Activated CD4-positive, alpha-beta T cell treated with anti-CD3 and anti-CD28 coated beads, Interleukin-2, amount 50 U/mL, for 4 hours (primary cell): ENCODE results near the gene ZNF223.
A peak's percentile ranks its signal among the peaks of the same experiment; 100 is the strongest.

ENCODE experiments used
- DNase-seq, 2 experiments: peaks; one replicate each; pipeline ENCODE4 v3.0.0-alpha.2; 2020

The ZNF223 gene

DNA sequence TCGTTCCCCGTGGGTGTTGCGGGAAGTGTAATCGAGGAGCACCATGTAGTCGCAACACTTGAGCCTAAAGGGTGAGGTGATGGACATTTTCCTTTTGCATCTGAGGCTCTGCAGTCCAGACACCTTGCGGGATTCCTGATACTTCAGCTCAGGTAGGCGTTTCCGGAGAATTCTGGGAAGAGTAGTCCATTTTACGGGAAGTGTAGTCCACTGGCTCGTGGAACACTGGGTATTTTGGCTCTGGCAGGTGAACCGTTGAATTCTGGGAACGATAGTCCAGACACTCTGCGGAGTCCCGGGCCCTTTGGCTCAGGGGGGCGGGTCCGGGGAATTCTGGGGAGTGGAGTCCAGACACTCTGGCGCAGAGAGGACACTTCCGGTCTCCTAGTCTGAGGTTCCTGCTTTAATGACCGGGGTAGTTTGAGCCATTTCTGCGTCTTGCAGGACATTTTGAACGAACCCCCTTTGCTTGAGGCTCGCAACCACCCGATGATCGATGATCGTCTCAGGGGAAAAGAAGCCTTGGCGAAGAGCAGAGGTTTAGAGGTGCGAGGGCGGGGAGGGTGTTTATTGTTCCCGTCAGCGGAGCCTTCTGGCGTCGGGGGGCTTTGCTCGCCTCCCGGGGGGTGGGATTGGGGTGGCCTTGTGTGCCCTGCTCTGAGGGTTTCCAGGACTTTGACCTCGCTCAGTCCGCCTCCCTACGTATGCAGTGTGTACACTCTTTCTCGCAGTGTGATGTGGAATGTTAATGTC lies at the start of gene ZNF223:
Gene ZNF223 (plus strand): TSS at position 387 of the 753 bp plus-strand sequence. CDS start 3,141 bp downstream, outside the sequence.
- DNase-seq = peak; percentile 50 to 56

GRCh38 chr19:44002212-44002565 lies 49.6 kb upstream of the ZNF223 start:
- DNase-seq = no peak

DNA sequence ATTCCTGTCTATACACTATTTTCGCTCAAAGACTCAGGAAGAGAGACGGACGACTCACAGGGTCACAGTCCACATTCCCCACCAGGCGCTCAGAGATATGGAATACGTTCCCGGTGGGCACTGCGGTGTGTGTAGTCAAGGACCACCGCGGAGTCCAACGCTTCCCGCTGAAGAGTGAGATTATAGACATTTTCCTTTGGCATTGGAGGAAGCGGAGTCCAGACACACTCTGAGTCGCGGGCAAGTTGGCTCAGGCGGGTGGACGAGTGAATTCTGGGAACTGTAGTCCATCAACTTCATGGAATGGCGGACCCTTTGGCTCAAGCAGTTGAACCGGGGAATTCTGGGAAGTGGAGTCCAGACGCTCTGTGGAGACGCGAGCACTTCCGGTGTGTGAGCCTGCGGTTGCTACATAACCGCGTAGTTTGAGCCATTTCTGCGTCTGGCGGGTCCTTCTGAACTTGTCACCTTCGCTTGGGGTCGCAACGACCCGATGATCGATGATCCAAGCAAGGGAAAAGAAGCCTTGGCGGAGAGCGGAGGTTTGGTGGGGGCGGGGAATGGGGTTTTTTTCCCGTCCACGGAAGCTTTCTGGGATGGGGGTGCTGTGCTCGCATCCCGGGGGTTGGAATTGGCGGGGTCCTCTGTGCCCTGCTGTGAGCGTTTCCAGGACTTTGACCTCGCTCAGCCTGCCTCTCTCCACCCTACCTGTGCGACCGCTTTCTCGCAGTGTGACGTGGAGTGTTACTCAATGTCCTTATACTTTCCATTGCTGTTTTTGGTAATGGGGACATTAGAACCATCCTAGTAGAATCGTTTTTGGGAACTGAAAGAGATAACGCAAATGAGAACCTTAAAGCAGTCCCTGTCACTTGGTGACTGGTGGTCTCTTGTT lies 49.0 kb upstream of the ZNF223 start, which contains the start of gene ZNF230:
Gene ZNF230 (plus strand): TSS at position 392 of the 895 bp plus-strand sequence. CDS start 4,122 bp downstream, outside the sequence.
- DNase-seq = peak; percentile 76

DNA sequence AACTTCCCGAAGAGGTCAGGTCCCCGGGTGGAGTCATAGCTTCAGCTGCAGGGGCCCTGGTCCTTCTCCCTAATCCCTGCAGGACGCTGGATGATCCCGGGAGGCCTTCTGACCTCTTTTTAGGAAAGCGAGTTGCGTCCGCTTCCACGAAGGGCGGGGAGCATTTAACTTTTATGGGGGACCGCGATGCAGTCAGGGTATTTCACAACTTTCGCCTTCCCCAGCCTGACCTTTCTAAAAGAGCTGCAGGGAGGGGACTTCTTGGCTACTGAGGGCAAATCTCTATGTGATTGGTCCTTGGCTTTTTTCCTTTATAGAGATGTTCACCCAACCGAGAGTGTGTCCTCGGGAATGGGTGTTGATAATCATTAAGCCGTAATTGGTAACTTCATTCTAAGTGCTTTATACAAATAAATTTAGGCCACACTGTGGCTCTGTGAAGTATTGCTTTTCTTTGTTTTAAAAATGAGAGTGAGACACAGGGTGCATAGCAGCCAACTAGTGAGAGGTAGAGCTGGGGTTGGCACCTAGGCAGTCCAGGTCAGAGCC lies 48.3 kb upstream of the ZNF223 start:
- DNase-seq = no peak

DNA sequence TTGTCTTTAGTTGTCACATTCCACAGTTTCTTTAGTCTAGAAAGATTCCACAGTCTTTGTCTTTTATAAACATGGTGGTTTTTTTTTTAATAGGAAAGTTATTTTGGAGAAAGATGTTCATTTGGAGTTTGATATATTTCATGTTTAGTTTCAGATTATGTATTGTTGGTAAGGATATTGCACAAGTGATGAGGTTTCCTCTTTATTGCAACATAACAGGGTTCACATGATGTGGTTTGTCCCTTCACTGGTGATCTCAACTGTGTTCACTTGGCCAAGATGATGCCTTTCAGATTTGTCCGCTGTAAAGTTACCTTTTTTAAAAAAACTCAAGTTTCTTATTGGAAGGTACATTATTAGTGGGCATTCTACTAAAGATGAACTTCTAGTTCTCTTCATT lies 45.9 kb upstream of the ZNF223 start:
- no peak for DNase-seq

DNA sequence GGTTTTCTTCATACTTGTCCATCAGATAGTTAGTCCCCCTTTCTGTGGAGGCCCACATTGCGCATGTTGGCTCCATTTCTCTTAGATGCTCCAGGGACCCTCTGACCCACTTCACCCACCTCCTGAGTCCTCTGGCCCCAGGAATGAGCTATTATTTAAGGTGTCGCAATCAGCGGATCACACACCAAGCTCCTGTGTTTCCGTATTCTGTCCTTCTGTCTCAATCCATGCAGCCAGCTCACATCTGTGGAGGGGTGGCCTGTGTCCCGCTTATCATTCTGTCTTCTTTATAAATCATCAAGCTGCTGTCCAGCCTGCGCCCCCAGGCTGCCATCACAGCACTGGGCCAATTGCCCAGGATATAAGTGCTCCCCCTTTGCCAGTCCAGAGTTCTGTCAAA lies 44.4 kb upstream of the ZNF223 start:
- DNase-seq = no peak

GRCh38 chr19:44010468-44010867 lies 41.4 kb upstream of the ZNF223 start:
- DNase-seq = no peak

GRCh38 chr19:44019498-44019897 lies 32.3 kb upstream of the ZNF223 start:
- no peak for DNase-seq

DNA sequence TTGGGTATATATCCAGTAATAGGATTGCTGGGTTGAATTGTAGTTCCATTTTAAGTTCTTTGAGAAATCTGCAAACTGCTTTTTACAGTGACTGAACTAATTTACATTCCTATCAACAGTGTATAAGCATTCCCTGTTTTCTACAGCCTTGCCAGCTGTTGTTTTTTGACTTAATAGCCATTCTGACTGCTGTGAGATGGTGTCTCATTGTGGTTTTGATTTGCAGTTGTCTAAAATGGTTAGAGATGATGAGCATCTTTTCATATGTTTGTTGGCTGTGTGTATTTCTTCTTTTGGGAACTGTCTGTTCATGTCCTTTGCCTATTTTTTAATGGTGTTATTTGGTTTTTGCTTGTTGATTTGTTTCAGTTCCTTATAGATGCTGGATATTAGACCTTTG lies 30.6 kb upstream of the ZNF223 start:
- DNase-seq = no peak

GRCh38 chr19:44024900-44025216 lies 27.0 kb upstream of the ZNF223 start:
- no peak for DNase-seq

GRCh38 chr19:44025217-44025936 lies 26.5 kb upstream of the ZNF223 start, which contains the start of gene ZNF222:
TSS of gene ZNF222 (plus strand) at chr19:44025379. CDS start at chr19:44025437, 58 bp downstream.
- DNase-seq = peak; percentile 72 to 79

DNA sequence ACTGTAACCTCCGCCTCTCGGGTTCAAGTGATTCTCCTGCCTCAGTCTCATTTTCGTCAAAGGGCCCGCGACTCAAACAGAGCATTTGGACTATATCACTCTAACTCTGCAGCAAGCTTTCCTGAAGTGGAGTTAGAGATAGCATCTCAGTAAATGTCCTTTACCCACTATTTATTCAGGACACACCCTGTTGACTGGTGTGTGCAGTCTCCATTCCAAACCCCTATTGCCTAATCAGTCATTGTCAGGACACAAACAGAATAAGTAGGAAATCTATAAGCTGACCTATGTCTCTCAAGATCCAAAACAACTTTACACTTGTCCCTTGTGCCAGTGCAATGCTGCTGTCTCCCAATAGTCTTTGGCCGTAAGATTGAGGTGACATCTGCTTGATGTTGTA lies 25.2 kb upstream of the ZNF223 start:
- no peak for DNase-seq

DNA sequence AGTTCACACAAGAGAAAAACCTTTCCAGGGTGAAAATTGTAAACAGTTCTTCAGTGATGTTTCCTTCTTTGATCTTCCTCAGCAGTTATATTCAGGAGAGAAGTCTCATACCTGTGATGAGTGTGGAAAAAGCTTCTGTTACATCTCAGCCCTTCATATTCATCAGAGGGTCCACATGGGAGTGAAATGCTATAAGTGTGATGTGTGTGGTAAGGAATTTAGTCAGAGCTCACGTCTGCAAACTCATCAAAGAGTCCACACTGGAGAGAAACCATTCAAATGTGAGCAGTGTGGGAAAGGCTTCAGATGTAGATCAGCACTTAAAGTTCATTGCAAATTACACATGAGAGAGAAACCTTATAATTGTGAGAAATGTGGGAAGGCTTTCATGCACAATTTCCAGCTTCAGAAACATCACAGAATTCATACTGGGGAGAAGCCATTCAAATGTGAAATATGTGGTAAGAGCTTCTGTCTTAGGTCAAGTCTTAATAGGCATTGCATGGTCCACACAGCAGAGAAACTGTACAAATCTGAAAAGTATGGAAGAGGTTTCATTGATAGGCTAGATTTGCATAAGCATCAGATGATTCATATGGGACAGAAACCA lies 19.7 kb upstream of the ZNF223 start:
- no peak for DNase-seq

GRCh38 chr19:44042147-44042546 lies 9.7 kb upstream of the ZNF223 start:
- DNase-seq = no peak

GRCh38 chr19:44050740-44051649 lies 841 bp upstream of the ZNF223 start:
- peak in 1 of 2 experiments; percentile 1 for DNase-seq

DNA sequence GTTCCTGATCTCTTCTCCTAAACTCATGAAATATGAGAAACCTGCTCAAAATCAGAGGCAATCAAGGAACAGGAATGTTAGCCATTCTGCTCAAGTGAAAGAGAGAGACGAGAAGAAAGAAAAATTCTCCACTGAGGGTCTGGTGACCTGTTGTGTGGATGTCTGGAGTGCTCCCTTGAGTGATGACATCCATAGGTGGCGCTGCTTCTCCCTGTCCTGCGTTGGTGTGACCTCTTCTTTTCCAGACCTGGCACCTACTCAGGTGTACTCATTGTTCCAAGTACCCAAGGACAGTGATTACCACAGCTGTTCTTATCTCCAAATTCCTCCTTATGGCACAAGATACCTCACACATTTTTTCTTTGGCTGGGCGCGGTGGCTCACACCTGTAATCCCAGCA lies 4.0 kb downstream of the ZNF223 start:
- no peak for DNase-seq

DNA sequence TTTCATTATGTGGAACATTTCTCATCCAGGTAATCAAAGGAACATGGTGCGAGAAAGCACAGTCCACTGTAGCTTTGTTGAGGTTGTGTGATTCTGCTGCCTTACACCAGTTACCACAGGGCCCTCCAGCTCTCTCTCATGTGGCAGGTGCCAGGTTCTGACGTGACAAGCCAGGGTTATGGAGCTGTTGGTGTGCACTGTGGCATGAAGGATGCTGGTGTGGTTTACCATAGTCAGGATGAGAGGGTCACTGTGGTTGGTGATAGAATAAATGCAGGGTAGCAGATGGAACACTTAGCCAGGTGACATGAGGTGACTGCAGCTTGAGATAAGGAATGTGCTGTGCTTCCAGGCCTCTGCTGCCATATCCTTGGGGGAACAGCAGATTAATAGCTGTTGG lies 7.4 kb downstream of the ZNF223 start:
- no peak for DNase-seq

GRCh38 chr19:44061038-44061437 lies 9.2 kb downstream of the ZNF223 start:
- no peak for DNase-seq

- DNase-seq = no peak
Observed at GRCh38 chr19:44066305-44066704, 14.5 kb downstream of the ZNF223 start.

DNA sequence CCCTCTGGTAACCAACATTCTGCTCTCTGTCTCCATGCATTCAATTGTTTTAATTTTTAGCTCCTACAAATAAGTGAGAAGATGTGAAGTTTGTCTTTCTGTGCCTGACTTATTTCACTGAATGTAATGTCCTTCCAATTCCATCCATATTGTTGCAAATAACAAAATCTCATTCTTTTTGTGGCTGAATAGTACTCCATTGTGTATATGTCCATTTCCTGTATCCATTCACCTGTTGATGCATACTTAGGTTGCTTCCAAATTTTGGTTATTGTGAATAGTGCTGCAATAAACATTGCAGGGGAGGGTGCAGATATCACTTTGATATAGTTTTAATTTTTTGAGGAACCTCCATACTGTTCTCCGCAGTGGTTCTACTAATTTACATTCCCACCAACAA lies 17.6 kb downstream of the ZNF223 start:
- no peak for DNase-seq

DNA sequence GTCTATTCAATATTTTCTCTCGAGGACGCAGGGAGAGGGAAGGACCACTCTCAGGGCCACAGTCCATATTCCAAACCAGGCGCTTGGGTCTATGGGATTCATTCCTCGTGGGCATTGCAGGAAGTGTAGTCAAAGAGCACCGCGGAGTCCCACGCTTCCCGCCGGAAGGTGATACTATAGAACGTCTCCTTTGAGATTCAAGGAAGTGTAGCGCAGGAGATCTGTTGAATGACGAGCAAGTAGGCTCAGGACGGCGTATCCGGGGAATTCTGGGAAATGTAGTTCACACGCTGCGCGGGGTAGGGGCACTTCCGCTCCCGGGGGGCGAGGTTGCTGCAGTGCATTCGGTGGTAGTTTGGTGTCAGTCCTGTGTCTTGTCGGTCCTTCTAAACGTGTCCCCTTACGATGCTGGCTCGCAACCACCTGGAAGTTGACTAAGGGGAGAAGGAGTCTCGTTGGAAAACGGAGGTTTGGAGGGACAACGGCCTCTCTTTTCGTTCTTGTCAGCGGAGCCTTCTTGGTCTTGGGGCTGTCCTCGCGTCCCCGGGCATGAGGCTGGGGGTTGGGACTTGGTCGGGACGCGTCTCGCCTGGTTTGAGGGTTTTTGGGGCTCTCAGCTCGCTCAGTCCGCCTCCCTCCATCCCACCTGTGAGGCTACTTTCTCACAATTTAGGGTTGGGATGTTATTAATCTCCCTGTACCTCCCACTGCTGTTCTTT lies 20.1 kb downstream of the ZNF223 start, which contains the start of gene ZNF284:
Gene ZNF284 (plus strand): TSS at position 336 of the 719 bp plus-strand sequence. CDS start 4,231 bp downstream, outside the sequence.
- peak; percentile 80 for DNase-seq
